Mesodermal cell (in vitro differentiated cells): ENCODE results near the gene ZNF718.
A peak's percentile ranks its signal among the peaks of the same experiment; 100 is the strongest.
"Not testable (repeated sequence)": the region's sequence is repeated elsewhere in the genome, so short reads cannot be mapped to it uniquely, and the experiment has no call there.

Experiments
- H3K27ac ChIP-seq: 2 replicates; pipeline ENCODE4 v1.7.0; 2013; ENCODE audit warnings: mild to moderate bottlenecking, low read depth, low read length, moderate library complexity; ENCODE audit not compliant: severe bottlenecking
- H3K36me3 ChIP-seq: 2 replicates; pipeline ENCODE4 v1.7.1; 2013; ENCODE audit warnings: mild to moderate bottlenecking, low read length, moderate library complexity; ENCODE audit not compliant: control insufficient read depth, insufficient read depth
- H3K4me1 ChIP-seq: one replicate; pipeline ENCODE4 v1.7.1; 2013; ENCODE audit warnings: mild to moderate bottlenecking, low read length; ENCODE audit not compliant: insufficient read depth, control insufficient read depth, poor library complexity, severe bottlenecking
- H3K4me3 ChIP-seq: 2 replicates; pipeline ENCODE4 v1.7.0; 2013; ENCODE audit warnings: low read length, control low read depth, mild to moderate bottlenecking; ENCODE audit not compliant: insufficient read depth, poor library complexity, severe bottlenecking; ENCODE audit errors: extremely low read depth
- H3K9me3 ChIP-seq: 2 replicates; pipeline ENCODE4 v1.7.1; 2013; ENCODE audit warnings: mild to moderate bottlenecking, low read length, moderate library complexity; ENCODE audit not compliant: control insufficient read depth
- WGBS, 2 experiments: methylation state at CpG; one replicate each; pipeline ENCODE4 v1.1.5; 2013; ENCODE audit warnings: missing lambda C conversion rate in 2 of 2; ENCODE audit not compliant: insufficient coverage in 2 of 2; 5-methylcytosine and 5-hydroxymethylcytosine counted together

ZNF718 gene

GRCh38 chr4:116499-116898 lies 7.8 kb upstream of the ZNF718 start:
- 83% methylated on average over 1 of the region's 1 CpG; no CpG with 5 or more reads in 1 of the 2 experiments for WGBS, 2 experiments
- Histone ChIP-seq H3K4me3 (no peak overlapping the region), H3K36me3 (no peaks in the 10 kb centered on the region), H3K27ac (no peak overlapping the region), H3K9me3 (peaks cover 18% of the 10 kb centered on the region), H3K4me1 (no peaks in the 10 kb centered on the region)

DNA sequence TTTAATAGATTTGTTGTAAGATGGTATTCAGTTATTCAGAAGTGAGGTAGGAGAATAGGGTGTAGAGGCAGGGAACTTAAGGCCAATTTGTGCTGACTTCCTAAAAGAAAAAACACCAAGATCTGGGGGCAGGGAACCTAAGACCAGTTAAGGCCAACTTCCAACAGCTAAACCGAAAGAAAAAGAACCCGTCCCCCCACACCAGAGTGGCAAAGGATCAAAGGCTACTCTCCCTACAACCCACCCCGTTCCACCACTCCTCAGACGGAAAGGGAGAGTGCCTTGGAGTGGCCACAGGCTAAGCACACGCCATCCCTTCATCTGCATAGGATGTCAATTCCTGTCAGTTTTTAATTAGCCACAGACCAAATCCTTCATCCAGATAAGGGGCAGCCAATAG lies 3.7 kb upstream of the ZNF718 start:
- 89 to 94% methylated on average over 2 to 4 of the region's 5 CpGs for WGBS, 2 experiments
- peaks cover 2% of the 10 kb centered on the region for H3K36me3 ChIP-seq
- H3K4me3 ChIP-seq = no peak overlapping the region
- peaks cover 11% of the 10 kb centered on the region for H3K9me3 ChIP-seq
- H3K4me1 ChIP-seq = no peaks in the 10 kb centered on the region
- H3K27ac ChIP-seq = no peak overlapping the region

DNA sequence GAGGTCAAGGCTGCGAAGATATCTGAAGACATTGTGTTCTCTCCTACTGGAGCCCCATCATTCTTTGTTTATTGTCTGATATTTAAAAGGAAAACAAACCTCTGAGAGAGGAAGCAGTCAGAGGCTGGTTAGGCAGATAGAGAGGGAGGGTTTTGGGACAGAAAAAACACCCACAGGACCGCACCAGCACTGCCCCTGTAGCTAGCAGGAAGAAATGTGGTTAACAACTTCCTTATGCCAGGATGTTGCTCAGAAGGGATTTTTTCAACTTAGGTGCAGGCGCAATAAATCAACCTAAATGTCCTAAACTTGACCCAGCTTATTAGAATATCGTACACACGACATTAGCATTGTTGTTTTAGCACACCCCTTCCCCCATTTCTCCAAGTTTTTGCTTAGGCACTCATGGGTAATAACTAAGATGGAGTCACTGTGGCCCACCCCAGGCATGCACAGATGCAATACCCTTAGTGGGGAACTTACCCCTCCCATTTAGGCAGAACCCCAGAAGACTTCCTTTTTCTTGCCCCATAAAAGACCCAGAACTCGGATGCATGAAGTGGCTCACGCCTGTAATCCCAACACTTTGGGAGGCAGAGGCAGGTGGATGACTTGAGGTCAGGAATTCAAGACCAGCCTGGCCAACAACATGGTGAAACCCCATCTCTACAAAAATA lies 2.8 kb upstream of the ZNF718 start:
- 78 to 88% methylated on average over 3 to 5 of the region's 7 CpGs for WGBS, 2 experiments
- peaks cover 13% of the 10 kb centered on the region for H3K9me3 ChIP-seq
- H3K27ac ChIP-seq = no peak overlapping the region
- peaks cover 11% of the 10 kb centered on the region for H3K36me3 ChIP-seq
- H3K4me3 ChIP-seq = no peak overlapping the region
- H3K4me1 ChIP-seq = no peaks in the 10 kb centered on the region

GRCh38 chr4:123922-124274 lies 403 bp upstream of the ZNF718 start:
- H3K27ac ChIP-seq, H3K4me1 ChIP-seq: not testable (repeated sequence)
- Histone ChIP-seq H3K36me3 (peaks cover 34% of the 10 kb centered on the region), H3K9me3 (peaks cover 30% of the 10 kb centered on the region), H3K4me3 (peak overlapping the region; percentile 77)
- 49 to 53% methylated on average over 10 of the region's 10 CpGs for WGBS, 2 experiments

- Histone ChIP-seq H3K4me1 (no peaks in the 10 kb centered on the region), H3K27ac (peak overlapping the region; percentile 86), H3K36me3 (peaks cover 47% of the 10 kb centered on the region), H3K4me3 (peak overlapping the region; percentile 77), H3K9me3 (peaks cover 37% of the 10 kb centered on the region)
- WGBS, 2 experiments = 0 to 4% methylated on average over 21 to 22 of the region's 30 CpGs
These were observed 930 bp downstream of the ZNF718 start for GRCh38 chr4:125091-125771.

GRCh38 chr4:125833-126232 lies 1.5 kb downstream of the ZNF718 start:
- Histone ChIP-seq H3K27ac (no peak overlapping the region), H3K4me1 (no peaks in the 10 kb centered on the region), H3K9me3 (peaks cover 41% of the 10 kb centered on the region), H3K36me3 (peaks cover 52% of the 10 kb centered on the region), H3K4me3 (peak overlapping the region; percentile 77)
- 59 to 65% methylated on average over 3 to 5 of the region's 5 CpGs for WGBS, 2 experiments

- H3K4me1 ChIP-seq = no peaks in the 10 kb centered on the region
- H3K4me3 ChIP-seq = no peak overlapping the region
- WGBS, 2 experiments = no CpG with 5 or more reads among the region's 1 CpG
- H3K27ac ChIP-seq = no peak overlapping the region
- H3K9me3 ChIP-seq = peaks cover 50% of the 10 kb centered on the region
- peaks cover 85% of the 10 kb centered on the region for H3K36me3 ChIP-seq
These were observed 8.2 kb downstream of the ZNF718 start for GRCh38 chr4:132483-132882.

DNA sequence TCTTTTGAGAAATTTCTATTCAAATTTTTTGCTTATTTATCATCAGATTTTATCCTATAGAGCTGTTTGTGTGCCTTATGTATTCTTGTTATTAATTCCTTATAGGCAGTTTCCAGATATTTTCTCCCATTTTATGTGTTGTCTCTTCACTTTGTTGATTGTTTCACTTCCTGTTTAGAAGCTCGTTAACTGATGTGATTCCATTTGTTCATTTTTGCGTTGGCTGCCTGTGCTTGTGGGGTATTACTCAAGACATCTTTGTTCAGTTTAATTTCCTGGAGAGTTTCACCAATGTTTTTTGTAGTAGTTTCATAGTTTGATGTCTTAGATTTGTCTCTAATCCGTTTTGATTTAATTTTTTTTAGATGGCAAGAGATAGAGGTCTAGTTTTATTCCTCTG lies 14.6 kb downstream of the ZNF718 start:
- 83 to 90% methylated on average over 2 of the region's 3 CpGs for WGBS, 2 experiments
- Histone ChIP-seq H3K36me3 (peaks cover 85% of the 10 kb centered on the region), H3K4me1 (no peaks in the 10 kb centered on the region), H3K9me3 (peaks cover 68% of the 10 kb centered on the region), H3K27ac (no peak overlapping the region), H3K4me3 (no peak overlapping the region)

DNA sequence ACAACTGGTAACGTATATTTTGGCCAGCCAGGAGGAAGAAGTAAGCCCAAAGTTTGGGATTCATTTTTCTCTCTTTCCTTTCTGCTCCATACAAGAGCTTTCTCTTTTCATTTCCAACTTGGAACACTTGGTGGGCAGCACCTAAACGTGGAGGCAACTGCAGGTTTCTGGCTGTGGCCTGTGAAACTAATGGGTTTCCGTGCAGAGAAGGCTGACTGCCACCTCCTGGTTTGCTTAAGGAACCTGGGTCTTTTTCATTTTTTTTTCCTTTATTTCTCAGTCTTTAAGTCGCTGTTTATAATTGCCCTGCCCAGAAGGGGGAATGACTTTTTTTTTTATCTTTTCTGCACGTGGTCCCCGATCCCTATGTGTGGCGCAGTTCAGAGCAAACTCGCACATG lies 15.4 kb downstream of the ZNF718 start:
- Histone ChIP-seq H3K36me3 (peaks cover 81% of the 10 kb centered on the region), H3K4me1 (no peaks in the 10 kb centered on the region), H3K27ac (no peak overlapping the region), H3K4me3 (no peak overlapping the region), H3K9me3 (peaks cover 71% of the 10 kb centered on the region)
- WGBS, 2 experiments = 93 to 95% methylated on average over 8 of the region's 8 CpGs

GRCh38 chr4:146621-147020 lies 22.3 kb downstream of the ZNF718 start:
- Histone ChIP-seq H3K36me3 (peaks cover 65% of the 10 kb centered on the region), H3K9me3 (peaks cover 55% of the 10 kb centered on the region), H3K27ac (no peak overlapping the region), H3K4me3 (no peak overlapping the region), H3K4me1 (no peaks in the 10 kb centered on the region)
- no CpG with 5 or more reads among the region's 1 CpG for WGBS, 2 experiments

- WGBS, 2 experiments = 96 to 100% methylated on average over 2 to 4 of the region's 4 CpGs
- no peak overlapping the region for H3K4me3 ChIP-seq
- peaks cover 52% of the 10 kb centered on the region for H3K9me3 ChIP-seq
- H3K27ac ChIP-seq = no peak overlapping the region
- H3K36me3 ChIP-seq = peaks cover 60% of the 10 kb centered on the region
- no peaks in the 10 kb centered on the region for H3K4me1 ChIP-seq
These were observed 22.9 kb downstream of the ZNF718 start for GRCh38 chr4:147233-147632.
